ENCODE data around the gene RNF126. TPM values are rescaled to one million over a fixed set of nuclear protein-coding genes. Genes with fewer than 3 reads are reported as not detected.
"Not testable (repeated sequence)": the region's sequence is repeated elsewhere in the genome, so short reads cannot be mapped to it uniquely, and the experiment has no call there.

The RNF126 gene
- total RNA-seq, 2 experiments from 2014 or later: 80.6 to 82.2 TPM

DNA sequence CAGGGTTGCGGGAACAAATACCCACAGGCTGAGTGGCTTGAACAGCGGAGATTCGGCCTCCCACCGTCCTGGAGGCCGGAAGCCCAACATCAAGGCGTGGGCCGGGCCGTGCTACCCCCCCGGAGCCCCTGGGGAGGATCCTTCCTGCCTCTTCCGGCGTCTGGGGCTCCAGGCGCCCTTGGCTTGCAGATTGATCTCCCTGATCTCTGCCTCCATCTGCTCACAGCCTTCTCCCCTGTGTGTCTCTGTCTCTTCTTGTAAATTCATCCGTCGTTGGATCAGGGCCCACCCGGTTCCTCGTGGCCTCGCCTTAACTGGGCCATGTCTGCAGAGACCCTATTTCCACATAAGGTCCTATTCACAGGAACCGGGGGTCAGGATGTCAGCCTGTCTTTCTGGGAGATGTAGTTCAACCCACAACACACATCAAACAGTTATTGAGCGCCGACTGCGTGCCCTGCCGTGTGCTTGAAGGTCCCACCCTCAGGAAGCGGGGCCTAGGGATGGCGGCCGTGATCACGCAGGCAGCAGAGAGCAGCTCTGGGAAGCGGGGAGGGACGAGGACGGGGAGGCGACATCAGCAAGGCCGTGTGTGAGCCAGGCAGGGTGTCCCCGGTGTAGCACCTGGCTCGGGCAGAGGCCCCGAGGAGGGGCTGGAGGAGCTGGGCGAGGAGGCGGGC lies 52.1 kb downstream of the RNF126 start:
- Mint-ChIP-seq H3K9me3 (no peaks in the 10 kb centered on the region), H3K36me3 (ENCODE audit: low read depth) (peaks cover 17% of the 10 kb centered on the region), H3K27me3 (no peaks in the 10 kb centered on the region), H3K4me1 (peaks cover 29% of the 10 kb centered on the region), H3K4me3 (peak overlapping the region; percentile 91), H3K27ac (peak overlapping the region; percentile 99)
- peak; percentile 75 for DNase-seq
- ChIA-PET POLR2A (interaction anchor here (1.0 to 2.5 kb wide), 9 partner anchors 18 to 410 kb away, joined by 3 to 11 read pairs (median 5); partner anchors contain the start of genes POLRMT, RNF126 and RNU6-2), CTCF (interaction anchor here (1.5 to 1.6 kb wide), 2 partner anchors 27 to 100 kb away, joined by 3 to 4 read pairs; no protein-coding TSS in a partner anchor)

- Mint-ChIP-seq H3K27ac (peak overlapping the region; percentile 99), H3K4me1 (peaks cover 26% of the 10 kb centered on the region), H3K36me3 (ENCODE audit: low read depth) (peaks cover 13% of the 10 kb centered on the region), H3K4me3 (peak overlapping the region; percentile 91), H3K27me3 (no peaks in the 10 kb centered on the region), H3K9me3 (no peaks in the 10 kb centered on the region)
- ChIA-PET POLR2A (interaction anchor here (1.0 to 2.5 kb wide), 9 partner anchors 18 to 411 kb away, joined by 3 to 11 read pairs (median 4); partner anchors contain the start of genes POLRMT, RNF126 and RNU6-2), CTCF (interaction anchor here (1.5 to 1.6 kb wide), 2 partner anchors 26 to 99 kb away, joined by 3 to 4 read pairs; no protein-coding TSS in a partner anchor)
- peak; percentile 70 for DNase-seq
Measured at GRCh38 chr19:610071-610800, 52.8 kb downstream of the RNF126 start.

GRCh38 chr19:609004-609346 lies 54.0 kb downstream of the RNF126 start:
- CTCF ChIA-PET: interaction anchor here (0.6 kb wide), 1 partner anchor 103 kb away, joined by 3 read pairs; no protein-coding TSS in a partner anchor
- no peak overlapping the region for H3K4me3 Mint-ChIP-seq
- no peaks in the 10 kb centered on the region for H3K9me3 Mint-ChIP-seq
- no peaks in the 10 kb centered on the region for H3K27me3 Mint-ChIP-seq
- peaks cover 26% of the 10 kb centered on the region for H3K4me1 Mint-ChIP-seq
- peaks cover 3% of the 10 kb centered on the region for H3K36me3 Mint-ChIP-seq (ENCODE audit: low read depth)
- POLR2A ChIA-PET: no interaction called here
- DNase-seq: no peak
- no peak overlapping the region for H3K27ac Mint-ChIP-seq

- no peak overlapping the region for H3K27ac Mint-ChIP-seq
- H3K9me3 Mint-ChIP-seq: no peaks in the 10 kb centered on the region
- peaks cover 3% of the 10 kb centered on the region for H3K36me3 Mint-ChIP-seq (ENCODE audit: low read depth)
- H3K4me1 Mint-ChIP-seq: peaks cover 26% of the 10 kb centered on the region
- ChIA-PET CTCF (no interaction called here), POLR2A (no interaction called here)
- no peak overlapping the region for H3K4me3 Mint-ChIP-seq
- H3K27me3 Mint-ChIP-seq: no peaks in the 10 kb centered on the region
- DNase-seq: no peak
Measured at GRCh38 chr19:608155-609003, 54.6 kb downstream of the RNF126 start.

DNA sequence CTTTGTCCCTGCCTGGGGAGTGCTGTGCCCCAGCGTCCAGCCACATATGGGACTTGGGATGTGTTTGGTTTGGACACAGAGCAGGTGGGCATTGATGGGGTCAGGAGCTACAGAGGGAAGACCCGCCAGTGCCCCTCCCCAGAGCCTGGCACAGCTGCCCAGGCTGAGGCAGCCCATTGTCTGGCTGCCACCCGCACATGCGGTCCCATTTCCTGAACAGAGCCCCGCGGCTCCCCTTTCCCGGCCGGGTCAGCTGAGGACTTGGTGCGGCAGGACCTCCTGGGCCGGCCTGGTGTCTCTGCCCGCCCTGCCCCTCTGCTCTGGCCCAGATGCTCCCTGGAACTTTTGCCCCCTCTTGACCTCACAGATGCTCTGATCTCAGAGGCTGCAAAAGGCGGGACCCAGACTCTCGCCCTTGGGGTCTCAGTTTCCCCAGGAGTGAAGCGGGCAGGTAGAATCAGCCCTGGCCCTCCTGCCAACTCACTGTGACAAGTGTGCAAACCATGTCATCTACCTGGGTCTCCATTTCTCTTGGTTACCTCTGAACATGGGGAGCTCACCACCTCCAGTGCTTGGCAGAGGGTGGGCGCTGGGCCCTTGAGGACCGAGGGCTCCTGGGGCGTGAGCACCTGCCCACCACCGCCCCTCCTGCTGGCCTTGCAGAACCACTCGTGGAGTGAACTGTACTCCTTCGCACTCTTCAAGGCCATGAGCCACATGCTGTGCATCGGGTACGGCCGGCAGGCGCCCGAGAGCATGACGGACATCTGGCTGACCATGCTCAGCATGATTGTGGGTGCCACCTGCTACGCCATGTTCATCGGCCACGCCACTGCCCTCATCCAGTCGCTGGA lies 55.5 kb downstream of the RNF126 start:
- CTCF ChIA-PET: no interaction called here
- Mint-ChIP-seq H3K27ac (no peak overlapping the region), H3K4me3 (no peak overlapping the region), H3K4me1 (peaks cover 20% of the 10 kb centered on the region), H3K9me3 (no peaks in the 10 kb centered on the region), H3K27me3 (no peaks in the 10 kb centered on the region), H3K36me3 (ENCODE audit: low read depth) (no peaks in the 10 kb centered on the region)
- DNase-seq: no peak
- POLR2A ChIA-PET: no interaction called here

DNA sequence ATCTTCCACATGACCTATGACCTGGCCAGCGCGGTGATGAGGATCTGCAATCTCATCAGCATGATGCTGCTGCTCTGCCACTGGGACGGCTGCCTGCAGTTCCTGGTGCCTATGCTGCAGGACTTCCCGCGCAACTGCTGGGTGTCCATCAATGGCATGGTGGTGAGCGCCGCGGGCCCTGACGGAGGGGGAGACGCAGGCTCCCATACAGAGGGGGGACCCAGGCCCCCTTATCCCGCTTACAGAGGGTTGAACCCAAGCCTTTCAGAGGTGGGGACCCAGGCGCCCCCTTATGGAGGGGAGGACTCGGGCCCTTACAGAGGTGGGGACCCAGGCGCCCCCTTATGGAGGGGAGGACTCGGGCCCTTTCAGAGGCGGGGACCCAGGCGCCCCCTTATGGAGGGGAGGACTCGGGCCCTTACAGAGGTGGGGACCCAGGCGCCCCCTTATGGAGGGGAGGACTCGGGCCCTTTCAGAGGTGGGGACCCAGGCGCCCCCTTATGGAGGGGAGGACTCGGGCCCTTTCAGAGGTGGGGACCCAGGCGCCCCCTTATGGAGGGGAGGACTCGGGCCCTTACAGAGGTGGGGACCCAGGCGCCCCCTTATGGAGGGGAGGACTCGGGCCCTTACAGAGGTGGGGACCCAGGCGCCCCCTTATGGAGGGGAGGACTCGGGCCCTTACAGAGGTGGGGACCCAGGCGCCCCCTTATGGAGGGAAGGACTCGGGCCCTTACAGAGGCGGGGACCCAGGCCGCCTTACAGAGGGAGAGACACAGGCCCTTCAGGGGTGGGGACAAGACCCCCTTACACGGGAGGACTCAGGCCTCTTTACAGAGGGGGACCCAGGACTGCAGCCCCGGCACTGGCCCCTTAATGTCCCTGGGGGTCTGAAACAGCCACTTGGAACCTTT lies 57.7 kb downstream of the RNF126 start:
- H3K27me3 Mint-ChIP-seq; CTCF ChIA-PET; H3K36me3 Mint-ChIP-seq (ENCODE audit: low read depth); H3K27ac Mint-ChIP-seq; POLR2A ChIA-PET; H3K4me3 Mint-ChIP-seq; H3K9me3 Mint-ChIP-seq; H3K4me1 Mint-ChIP-seq: not testable (repeated sequence)
- peak; percentile 36 for DNase-seq

GRCh38 chr19:604355-604754 lies 58.7 kb downstream of the RNF126 start:
- POLR2A ChIA-PET: no interaction called here
- no peaks in the 10 kb centered on the region for H3K4me1 Mint-ChIP-seq
- H3K4me3 Mint-ChIP-seq: no peak overlapping the region
- no peaks in the 10 kb centered on the region for H3K36me3 Mint-ChIP-seq (ENCODE audit: low read depth)
- DNase-seq: peak; percentile 56
- H3K27ac Mint-ChIP-seq: no peak overlapping the region
- CTCF ChIA-PET: no interaction called here
- H3K27me3 Mint-ChIP-seq: no peaks in the 10 kb centered on the region
- H3K9me3 Mint-ChIP-seq: no peaks in the 10 kb centered on the region

GRCh38 chr19:603779-604178 lies 59.2 kb downstream of the RNF126 start:
- POLR2A ChIA-PET; H3K27me3 Mint-ChIP-seq; H3K4me3 Mint-ChIP-seq; H3K27ac Mint-ChIP-seq; H3K4me1 Mint-ChIP-seq; H3K36me3 Mint-ChIP-seq (ENCODE audit: low read depth); CTCF ChIA-PET; H3K9me3 Mint-ChIP-seq: not testable (repeated sequence)
- peak; percentile 33 for DNase-seq

- H3K27ac Mint-ChIP-seq; POLR2A ChIA-PET; H3K27me3 Mint-ChIP-seq; H3K36me3 Mint-ChIP-seq (ENCODE audit: low read depth); CTCF ChIA-PET; H3K4me1 Mint-ChIP-seq; H3K4me3 Mint-ChIP-seq; H3K9me3 Mint-ChIP-seq; DNase-seq: not testable (repeated sequence)
Measured at GRCh38 chr19:603302-603639, 59.7 kb downstream of the RNF126 start.

DNA sequence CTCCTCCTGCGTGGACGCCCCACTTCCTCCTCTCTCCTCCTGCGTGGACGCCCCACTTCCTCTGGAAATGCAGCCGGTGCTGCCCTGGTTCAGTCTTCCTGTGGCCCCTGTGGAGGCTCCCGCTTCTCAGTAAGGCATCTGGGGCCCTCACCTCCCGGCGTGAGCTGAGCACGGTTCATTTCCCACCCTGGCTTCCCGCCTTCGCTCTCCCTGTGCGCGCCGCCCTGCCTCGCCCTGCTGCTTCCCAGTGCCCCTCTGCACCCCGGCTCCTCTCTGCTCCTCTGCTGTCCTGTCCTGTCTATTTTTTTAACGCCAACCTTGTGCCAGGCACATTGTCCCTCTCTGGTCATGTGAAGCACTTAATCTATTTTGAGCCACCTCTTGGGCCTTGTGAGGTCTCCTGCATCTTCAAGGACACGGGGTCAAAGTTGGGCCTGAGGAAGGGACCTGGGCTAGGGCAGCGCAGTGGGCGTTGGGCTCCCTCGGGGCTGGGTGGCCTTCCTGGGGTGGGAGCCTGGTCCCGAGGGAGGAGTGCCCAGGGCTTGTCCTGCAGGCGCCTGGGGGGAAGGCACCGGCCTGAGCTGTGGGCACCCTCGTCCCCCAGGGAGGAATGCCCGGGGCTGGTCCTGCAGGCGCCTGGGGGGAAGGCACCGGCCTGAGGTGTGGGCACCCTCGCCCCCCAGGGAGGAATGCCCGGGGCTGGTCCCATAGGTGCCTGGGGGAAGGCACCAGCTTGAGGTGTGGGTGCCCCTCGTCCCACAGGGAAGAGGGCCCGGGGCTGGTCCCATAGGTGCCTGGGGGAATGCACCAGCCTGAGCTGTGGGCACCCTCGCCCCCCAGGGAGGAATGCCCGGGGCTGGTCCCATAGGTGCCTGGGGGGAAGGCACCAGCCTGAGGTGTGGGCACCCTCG lies 60.4 kb downstream of the RNF126 start:
- no peaks in the 10 kb centered on the region for H3K36me3 Mint-ChIP-seq (ENCODE audit: low read depth)

GRCh38 chr19:601790-602189 lies 61.2 kb downstream of the RNF126 start:
- no peak overlapping the region for H3K4me3 Mint-ChIP-seq
- no peaks in the 10 kb centered on the region for H3K9me3 Mint-ChIP-seq
- no peaks in the 10 kb centered on the region for H3K4me1 Mint-ChIP-seq
- H3K27ac Mint-ChIP-seq: no peak overlapping the region
- ChIA-PET POLR2A (no interaction called here), CTCF (no interaction called here)
- no peaks in the 10 kb centered on the region for H3K27me3 Mint-ChIP-seq
- H3K36me3 Mint-ChIP-seq (ENCODE audit: low read depth): no peaks in the 10 kb centered on the region
- DNase-seq: no peak

More for the DNA sequence above, 60.4 kb downstream of the RNF126 start:
- H3K27ac Mint-ChIP-seq: no peak overlapping the region
- no peak for DNase-seq
- H3K4me3 Mint-ChIP-seq: no peak overlapping the region
- no peaks in the 10 kb centered on the region for H3K4me1 Mint-ChIP-seq
- H3K27me3 Mint-ChIP-seq: no peaks in the 10 kb centered on the region
- POLR2A ChIA-PET: no interaction called here
- CTCF ChIA-PET: no interaction called here
- H3K9me3 Mint-ChIP-seq: no peaks in the 10 kb centered on the region
